Measurements from ENCODE around the gene MS4A6A.

The MS4A6A gene

GRCh38 chr11:60125956-60126585 lies 56.8 kb downstream of the MS4A6A start:
- DNase-seq, result no peak

GRCh38 chr11:60124802-60125432 lies 58.0 kb downstream of the MS4A6A start:
- no peak for DNase-seq
